ENCODE measurements around the gene NKX3-2. TPM values are rescaled to one million over a fixed set of nuclear protein-coding genes. Genes with fewer than 3 reads are reported as not detected.
A peak's percentile ranks its signal among the peaks of the same experiment; 100 is the strongest.

The NKX3-2 gene
- total RNA-seq, 1 experiment from 2014 or later = 1.2 TPM

DNA sequence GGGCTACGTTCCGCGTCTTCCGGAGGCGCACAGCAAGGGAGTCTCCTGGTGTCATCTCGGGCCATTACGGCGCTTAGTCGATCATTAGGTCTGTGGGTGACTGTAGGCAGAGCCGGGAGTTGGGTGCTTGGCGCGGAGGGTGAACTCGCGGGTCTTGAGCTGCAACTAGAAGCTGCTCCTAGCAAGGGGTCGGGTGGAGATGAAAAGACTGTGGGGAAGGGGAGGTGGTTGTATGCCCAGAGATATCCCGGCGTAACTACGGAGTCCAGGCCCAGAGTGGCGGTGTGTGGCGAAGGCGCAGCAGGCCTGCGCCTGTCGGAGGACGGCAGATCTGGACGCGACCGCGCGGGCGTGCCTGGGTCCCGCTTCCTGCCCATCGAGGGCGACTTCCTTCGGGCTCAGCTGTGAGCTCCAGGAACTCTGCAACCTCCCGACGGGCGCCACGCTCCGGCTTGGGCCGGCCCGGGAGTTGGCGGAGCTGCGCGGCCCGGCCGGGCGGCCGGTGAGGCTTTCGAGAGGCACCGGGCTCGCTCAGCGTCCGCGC is 2.7 kb upstream of the NKX3-2 start:
- H3K4me1 ChIP-seq (ENCODE audit: control insufficient read depth, insufficient read depth, low read length) = no peaks in the 10 kb centered on the region
- no peaks in the 10 kb centered on the region for H3K36me3 ChIP-seq (ENCODE audit: control insufficient read depth, insufficient read depth, low read length)
- ChIA-PET POLR2A (no interaction called here), CTCF (no interaction called here)
- H3K27me3 ChIP-seq (ENCODE audit: control insufficient read depth, insufficient read depth, low read length) = 0 out of 2 replicates have a peak, but pooled peaks cover 2% of the 10 kb centered on the region
- DNase-seq (ENCODE audit: low read depth, low spot score) (no peak), ATAC-seq (peak; percentile 19; the same call in 1 of the 2 replicates)
- no peaks in the 10 kb centered on the region for H3K9me3 ChIP-seq (ENCODE audit: control insufficient read depth, insufficient read depth, low read depth, low read length)
- BruUV-seq (replicated peaks) = no TSS peak
- intact Hi-C loops (cut with micrococcal nuclease; ENCODE audit: unreplicated experiment) = loop anchor here (10.0 kb wide), 1 partner anchor 162 kb away; no protein-coding TSS in a partner anchor
- in situ Hi-C loops (cut with HindIII; ENCODE audit: low pct_unique_long_range_greater_than_20kb, low sequenced_read_pairs) = no loop called here
- no peak overlapping the region for H3K27ac ChIP-seq (ENCODE audit: low read length)
- H3K4me3 ChIP-seq (ENCODE audit: low read depth in 2 of 2, low read length in 2 of 2) = peak overlapping the region; percentile 46 to 54
- TF ChIP-seq, protein P1, sequence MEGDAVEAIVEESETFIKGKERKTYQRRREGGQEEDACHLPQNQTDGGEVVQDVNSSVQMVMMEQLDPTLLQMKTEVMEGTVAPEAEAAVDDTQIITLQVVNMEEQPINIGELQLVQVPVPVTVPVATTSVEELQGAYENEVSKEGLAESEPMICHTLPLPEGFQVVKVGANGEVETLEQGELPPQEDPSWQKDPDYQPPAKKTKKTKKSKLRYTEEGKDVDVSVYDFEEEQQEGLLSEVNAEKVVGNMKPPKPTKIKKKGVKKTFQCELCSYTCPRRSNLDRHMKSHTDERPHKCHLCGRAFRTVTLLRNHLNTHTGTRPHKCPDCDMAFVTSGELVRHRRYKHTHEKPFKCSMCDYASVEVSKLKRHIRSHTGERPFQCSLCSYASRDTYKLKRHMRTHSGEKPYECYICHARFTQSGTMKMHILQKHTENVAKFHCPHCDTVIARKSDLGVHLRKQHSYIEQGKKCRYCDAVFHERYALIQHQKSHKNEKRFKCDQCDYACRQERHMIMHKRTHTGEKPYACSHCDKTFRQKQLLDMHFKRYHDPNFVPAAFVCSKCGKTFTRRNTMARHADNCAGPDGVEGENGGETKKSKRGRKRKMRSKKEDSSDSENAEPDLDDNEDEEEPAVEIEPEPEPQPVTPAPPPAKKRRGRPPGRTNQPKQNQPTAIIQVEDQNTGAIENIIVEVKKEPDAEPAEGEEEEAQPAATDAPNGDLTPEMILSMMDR (IDR thresholded peaks at IDR 0.05) = no peak
- TF ChIP-seq TCF7L2 (IDR thresholded peaks at IDR 0.05; ENCODE audit: low read depth, low read length) = no peak
- no peak for TF ChIP-seq REST (IDR thresholded peaks at IDR 0.05; ENCODE audit: insufficient read depth in 1 of 2, low read depth in 2 of 2, low read length in 1 of 2)
- TF ChIP-seq SIN3A (IDR thresholded peaks at IDR 0.05; ENCODE audit: borderline replicate concordance, insufficient read depth, low read depth, low read length) = no peak
- no peak for TF ChIP-seq POLR2AphosphoS5 (IDR thresholded peaks at IDR 0.05; ENCODE audit: low read depth, low read length)

- ChIA-PET CTCF (no interaction called here), POLR2A (no interaction called here)
- Histone ChIP-seq H3K9me3 (ENCODE audit: control insufficient read depth, insufficient read depth, low read depth, low read length) (no peaks in the 10 kb centered on the region), H3K4me1 (ENCODE audit: control insufficient read depth, insufficient read depth, low read length) (no peaks in the 10 kb centered on the region), H3K4me3 (ENCODE audit: low read depth in 2 of 2, low read length in 2 of 2) (peak overlapping the region in 1 of 2 experiments; percentile 54; a peak in 1 of 4 replicates), H3K27ac (ENCODE audit: low read length) (no peak overlapping the region), H3K27me3 (ENCODE audit: control insufficient read depth, insufficient read depth, low read length) (0 out of 2 replicates have a peak, but pooled peaks cover 2% of the 10 kb centered on the region), H3K36me3 (ENCODE audit: control insufficient read depth, insufficient read depth, low read length) (no peaks in the 10 kb centered on the region)
- DNase-seq (ENCODE audit: low read depth, low spot score) = no peak
- ATAC-seq = no peak
- BruUV-seq (replicated peaks) = no TSS peak
- intact Hi-C loops (cut with micrococcal nuclease; ENCODE audit: unreplicated experiment) (loop anchor here (10.0 kb wide), 1 partner anchor 162 kb away; no protein-coding TSS in a partner anchor), in situ Hi-C loops (cut with HindIII; ENCODE audit: low pct_unique_long_range_greater_than_20kb, low sequenced_read_pairs) (no loop called here)
- no peak for TF ChIP-seq SIN3A (IDR thresholded peaks at IDR 0.05; ENCODE audit: borderline replicate concordance, insufficient read depth, low read depth, low read length)
Measured at GRCh38 chr4:13546142-13546940, 2.0 kb upstream of the NKX3-2 start.
